A549 (cell line): ENCODE results near the gene LACTB. TPM values are rescaled to one million over a fixed set of nuclear protein-coding genes. Genes with fewer than 3 reads are reported as not detected.
A peak's percentile ranks its signal among the peaks of the same experiment; 100 is the strongest.

Experiments used
- ATAC-seq, 2 experiments: fragments of 200-7000 bp in 1 of 2; fragments of >200 bp in 1 of 2; cut with Nextera tagmentation in 1 of 2; cut with Tn5 transposase in 1 of 2; 3 replicates each; pipeline versions ENCODE4 v1.8.0 to v1.9.1; 2018 to 2020; ENCODE audit warnings: mild to moderate bottlenecking in 1 of 2, moderate library complexity in 1 of 2
- CTCF ChIA-PET: fragments of 300-600 bp; sonication (Branson Sonifier 250); formaldehyde crosslinking; extraction: SDS; loops from one replicate; lab custom pipeline; 2021; ENCODE audit warnings: antibody characterized with exemption, inconsistent platforms; lab: Yijun Ruan, JAX
- POLR2A ChIA-PET: fragments of 350-600 bp; formaldehyde crosslinking; extraction: SDS; loops from one replicate; lab custom pipeline; 2021; ENCODE audit warnings: antibody characterized with exemption, inconsistent platforms; lab: Yijun Ruan, JAX
- DNase-seq, 2 experiments: peaks; one replicate each; pipeline versions ENCODE4 v3.0.0 to v3.0.0-alpha.2; 2011 to 2016; ENCODE audit warnings: low read depth in 1 of 2, low spot score in 1 of 2
- FAIRE-seq: peaks from 2 replicates; lab custom pipeline; 2011; peaks lifted over from hg19 to GRCh38; lab: Jason Lieb, UNC
- H3K27ac ChIP-seq, 2 experiments: fragments of >200 bp; sonication (Bioruptor Twin); formaldehyde crosslinking; 3 replicates each; pipeline ENCODE4 v1.5.1; 2016 to 2017
- H3K4me1 ChIP-seq: fragments of >200 bp; sonication (Bioruptor Twin); formaldehyde crosslinking; 3 replicates; pipeline ENCODE4 v1.6.1; 2016
- H3K4me2 ChIP-seq: fragments of >200 bp; sonication (Bioruptor Twin); formaldehyde crosslinking; 3 replicates; pipeline ENCODE4 v1.6.1; 2016
- H3K4me3 ChIP-seq: fragments of >200 bp; sonication (Bioruptor Twin); formaldehyde crosslinking; 3 replicates; pipeline ENCODE4 v1.5.1; 2016
- H3K9me3 ChIP-seq: fragments of >200 bp; sonication (Bioruptor Twin); formaldehyde crosslinking; 3 replicates; pipeline ENCODE4 v1.6.1; 2016
- ATOH8 ChIP-seq: fragments of 250-450 bp; sonication (Bioruptor Pico); IDR thresholded peaks from 2 replicates; pipeline ENCODE4 v1.5.0; 2020; ENCODE audit warnings: low read depth, mild to moderate bottlenecking, moderate library complexity
- BHLHE40 ChIP-seq: IDR thresholded peaks from 2 replicates; pipeline ENCODE4 v1.6.1; 2012; ENCODE audit warnings: low read depth, low read length, inconsistent platforms
- CEBPB ChIP-seq, 2 experiments: fragments of >200 bp in 1 of 2; sonication (Bioruptor Twin) in 1 of 2; formaldehyde crosslinking in 1 of 2; IDR thresholded peaks; 2 replicates each; pipeline ENCODE4 v1.6.1; 2012 to 2016
- E2F6 ChIP-seq: IDR thresholded peaks from 2 replicates; pipeline ENCODE4 v1.6.1; 2012; ENCODE audit warnings: low read depth, borderline replicate concordance
- EHMT2 ChIP-seq: fragments of 200-600 bp; sonication (generic); IDR thresholded peaks from 2 replicates; pipeline ENCODE4 v1.6.1; 2016; ENCODE audit warnings: antibody characterized with exemption, low read depth, mild to moderate bottlenecking, moderate library complexity
- ELK1 ChIP-seq: fragments of 150-350 bp; IDR thresholded peaks from 2 replicates; pipeline ENCODE4 v1.6.1; 2014; ENCODE audit warnings: low read depth, mild to moderate bottlenecking, low read length
- FOSL2 ChIP-seq, 2 experiments: fragments of 450-650 bp in 1 of 2; fragments of >200 bp in 1 of 2; sonication (Bioruptor Twin) in 1 of 2; formaldehyde crosslinking; IDR thresholded peaks; 2 replicates each; pipeline versions ENCODE4 v1.5.0 to v1.6.1; 2016 to 2020; ENCODE audit warnings: mild to moderate bottlenecking in 1 of 2, moderate library complexity in 1 of 2
- HDAC2 ChIP-seq: fragments of 200-600 bp; sonication (generic); IDR thresholded peaks from 2 replicates; pipeline ENCODE4 v1.6.1; 2016
- HOXA7 ChIP-seq: fragments of 250-450 bp; sonication (Bioruptor Pico); IDR thresholded peaks from 2 replicates; pipeline ENCODE4 v1.5.0; 2020; ENCODE audit warnings: mild to moderate bottlenecking, moderate library complexity
- HOXB5 ChIP-seq: fragments of 250-450 bp; sonication (Bioruptor Pico); IDR thresholded peaks from 2 replicates; pipeline ENCODE4 v1.5.0; 2020; ENCODE audit warnings: mild to moderate bottlenecking, moderate library complexity
- JUN ChIP-seq, 2 experiments: fragments of >200 bp; sonication (Bioruptor Twin); formaldehyde crosslinking; IDR thresholded peaks; 2 replicates in 1 of 2; 3 replicates in 1 of 2; pipeline ENCODE4 v1.6.1; 2016 to 2017
- MAFK ChIP-seq: fragments of 450-650 bp; IDR thresholded peaks from 2 replicates; pipeline ENCODE4 v1.6.1; 2014; ENCODE audit not compliant: partially characterized antibody
- MAX ChIP-seq: IDR thresholded peaks from 2 replicates; pipeline ENCODE4 v1.6.1; 2012
- MYC ChIP-seq: IDR thresholded peaks from 2 replicates; pipeline ENCODE4 v1.6.1; 2012; ENCODE audit warnings: mild to moderate bottlenecking, inconsistent platforms, low read length, improper control_type of control experiment, borderline replicate concordance
- PBX3 ChIP-seq: IDR thresholded peaks from 2 replicates; pipeline ENCODE4 v1.6.1; 2012
- PHF8 ChIP-seq: fragments of 200-600 bp; sonication (generic); IDR thresholded peaks from 2 replicates; pipeline ENCODE4 v1.6.1; 2016; ENCODE audit warnings: low read depth, mild to moderate bottlenecking, antibody characterized with exemption, moderate library complexity, borderline replicate concordance
- RCOR1 ChIP-seq: fragments of 150-350 bp; IDR thresholded peaks from 2 replicates; pipeline ENCODE4 v1.6.1; 2014; ENCODE audit warnings: antibody characterized with exemption, low read length, low read depth
- REST ChIP-seq: fragments of 200-600 bp; sonication (generic); IDR thresholded peaks from 2 replicates; pipeline ENCODE4 v1.6.1; 2016; ENCODE audit warnings: antibody characterized with exemption, mild to moderate bottlenecking, moderate library complexity
- RFX5 ChIP-seq: fragments of 450-650 bp; IDR thresholded peaks from 2 replicates; pipeline ENCODE4 v1.7.1; 2014; ENCODE audit warnings: antibody characterized with exemption, mild to moderate bottlenecking, moderate library complexity
- SMC3 ChIP-seq: fragments of >200 bp; sonication (Bioruptor Twin); formaldehyde crosslinking; IDR thresholded peaks from 3 replicates; pipeline ENCODE4 v1.6.1; 2018; ENCODE audit warnings: inconsistent platforms
- SREBF2 ChIP-seq: fragments of 450-650 bp; IDR thresholded peaks from 2 replicates; pipeline ENCODE4 v1.6.1; 2014; ENCODE audit warnings: mild to moderate bottlenecking, moderate library complexity
- TP53 ChIP-seq: fragments of 250-450 bp; sonication (Bioruptor Pico); IDR thresholded peaks from 2 replicates; pipeline ENCODE4 v1.5.0; 2021; ENCODE audit warnings: mild to moderate bottlenecking, moderate library complexity
- WGBS: methylation state at CpG from one replicate; pipeline ENCODE4 v1.1.6; 2017; ENCODE audit errors: missing lambda C conversion rate; 5-methylcytosine and 5-hydroxymethylcytosine counted together
- polyA plus RNA-seq, 4 experiments: library from polyadenylated mRNA; depleted of rRNA in 3 of 4; stranded (reverse); fragments of >200 nt; fragmentation: RNase III in 1 of 4; extraction: RNeasy Plus Mini Kit Qiagen cat#74134 plus additional on column Dnase treatment in 1 of 4; gene quantifications; 2 replicates in 3 of 4; 3 replicates in 1 of 4; pipeline ENCODE4 v1.2.3, GENCODE V29; 2011 to 2017

LACTB gene
- polyA plus RNA-seq, 2 of the 4 experiments (the other 2 are of a cell fraction): 56.5 to 59.6 TPM

- CTCF ChIA-PET: interaction anchor here (0.6 to 2.4 kb wide), 11 partner anchors 10 to 882 kb away, joined by 3 to 12 read pairs (median 3); no protein-coding TSS in a partner anchor
- WGBS: 75% methylated on average over 2 of the region's 2 CpGs
- Histone ChIP-seq H3K27ac (peak overlapping the region; percentile 52 to 70; a peak in 4 of 6 replicates), H3K9me3 (no peaks in the 10 kb centered on the region), H3K4me2 (peak overlapping the region; percentile 59), H3K4me1 (peaks cover 26% of the 10 kb centered on the region), H3K4me3 (no peak overlapping the region)
- ATAC-seq (no peak), DNase-seq (no peak), FAIRE-seq (no peak)
- TF ChIP-seq MAFK (peak; percentile 29), BHLHE40 (no peak), PHF8 (no peak), RCOR1 (no peak), PBX3 (no peak), EHMT2 (no peak)
- POLR2A ChIA-PET: interaction anchor here (1.1 to 2.5 kb wide), 2 partner anchors 28 to 92 kb away, joined by 3 to 13 read pairs; partner anchors contain the start of genes APH1B and RPS27L
Measured at GRCh38 chr15:63185206-63185605, 63.5 kb downstream of the LACTB start.

- TF ChIP-seq CEBPB (IDR thresholded peaks at IDR 0.05) (peak; percentile 85 to 88), RFX5 (no peak), ATOH8 (CRISPR knock-in tag) (no peak), MAX (0 out of 2 replicates have a peak, but pooled peaks have one; percentile 47), SREBF2 (no peak), HOXB5 (no peak), FOSL2 (IDR thresholded peaks at IDR 0.05) (no peak), FOSL2 (CRISPR knock-in tag; IDR thresholded peaks at IDR 0.05) (peak; percentile 64), TP53 (CRISPR knock-in tag) (no peak)
- TF ChIP-seq, all 56 proteins: peak for 3
- DNase-seq: peak; percentile 52 to 66
- Histone ChIP-seq H3K4me3 (no peak overlapping the region), H3K4me2 (peak overlapping the region; percentile 59), H3K9me3 (no peaks in the 10 kb centered on the region), H3K27ac (peak overlapping the region; percentile 52 to 70), H3K4me1 (peaks cover 34% of the 10 kb centered on the region)
- peak; percentile 88 for FAIRE-seq
- ChIA-PET POLR2A (interaction anchor here (1.1 to 2.5 kb wide), 2 partner anchors 29 to 91 kb away, joined by 3 to 13 read pairs; partner anchors contain the start of genes APH1B and RPS27L), CTCF (interaction anchor here (0.8 to 2.4 kb wide), 9 partner anchors 9 to 882 kb away, joined by 3 to 12 read pairs (median 5); no protein-coding TSS in a partner anchor)
- no peak for ATAC-seq
- 41% methylated on average over 2 of the region's 2 CpGs for WGBS
Measured at GRCh38 chr15:63186065-63186464, 64.4 kb downstream of the LACTB start.

GRCh38 chr15:63187589-63188226, 66.0 kb downstream of the LACTB start:
- H3K4me3 ChIP-seq: no peak overlapping the region
- peaks cover 36% of the 10 kb centered on the region for H3K4me1 ChIP-seq
- WGBS: 85% methylated on average over 5 of the region's 5 CpGs
- DNase-seq (no peak), FAIRE-seq (no peak), ATAC-seq (no peak)
- H3K9me3 ChIP-seq: no peaks in the 10 kb centered on the region
- peak overlapping the region in 1 of 2 experiments; percentile 20; a peak in 1 of 6 replicates for H3K27ac ChIP-seq
- CTCF ChIA-PET: interaction anchor here (0.6 to 1.1 kb wide), 3 partner anchors 33 to 67 kb away, joined by 3 to 5 read pairs (median 3); no protein-coding TSS in a partner anchor
- POLR2A ChIA-PET: no interaction called here
- H3K4me2 ChIP-seq: no peak overlapping the region
- no peak for TF ChIP-seq RFX5
- no peak for TF ChIP-seq ATOH8 (CRISPR knock-in tag)
- TF ChIP-seq ELK1: no peak
- no peak for TF ChIP-seq CEBPB (IDR thresholded peaks at IDR 0.05)
- TF ChIP-seq EHMT2: no peak
- TF ChIP-seq MYC: no peak
- TF ChIP-seq JUN (IDR thresholded peaks at IDR 0.05): no peak
- TF ChIP-seq SREBF2: no peak
- no peak for TF ChIP-seq REST
- no peak for TF ChIP-seq HDAC2
- TF ChIP-seq SMC3: no peak
- TF ChIP-seq BHLHE40: no peak
- TF ChIP-seq E2F6: no peak
- no peak for TF ChIP-seq HOXA7 (CRISPR knock-in tag)
